ENCODE data around the gene OTOS. TPM values are rescaled to one million over a fixed set of nuclear protein-coding genes. Genes with fewer than 3 reads are reported as not detected.

The OTOS gene
- total RNA-seq, 1 donor = not detected

- no peak overlapping the region for H3K4me3 ChIP-seq (ENCODE audit: low read depth, low read length)
- no peak for DNase-seq (ENCODE audit: low read depth)
- TF ChIP-seq CTCF (IDR thresholded peaks at IDR 0.05; ENCODE audit: insufficient read depth, low read depth, low read length) = no peak
These were observed 15.8 kb downstream of the OTOS start for GRCh38 chr2:240124651-240125030.

GRCh38 chr2:240123821-240124650, 16.4 kb downstream of the OTOS start:
- no peak for TF ChIP-seq CTCF (IDR thresholded peaks at IDR 0.05; ENCODE audit: insufficient read depth, low read depth, low read length)
- no peak for DNase-seq (ENCODE audit: low read depth)

GRCh38 chr2:240121675-240122074, 18.8 kb downstream of the OTOS start:
- no peak for TF ChIP-seq CTCF (IDR thresholded peaks at IDR 0.05; ENCODE audit: insufficient read depth, low read depth, low read length)
- no peak for DNase-seq (ENCODE audit: low read depth)
- no peak overlapping the region for H3K4me3 ChIP-seq (ENCODE audit: low read depth, low read length)

More at GRCh38 chr2:240123821-240124650, 16.4 kb downstream of the OTOS start:
- no peak overlapping the region for H3K4me3 ChIP-seq (ENCODE audit: low read depth, low read length)

GRCh38 chr2:240121190-240121589, 19.3 kb downstream of the OTOS start:
- no peak for TF ChIP-seq CTCF (IDR thresholded peaks at IDR 0.05; ENCODE audit: insufficient read depth, low read depth, low read length)
- no peak overlapping the region for H3K4me3 ChIP-seq (ENCODE audit: low read depth, low read length)
- no peak for DNase-seq (ENCODE audit: low read depth)

GRCh38 chr2:240114233-240114632, 26.2 kb downstream of the OTOS start:
- no peak for DNase-seq (ENCODE audit: low read depth)
- H3K4me3 ChIP-seq (ENCODE audit: low read depth, low read length) = no peak overlapping the region
- TF ChIP-seq CTCF (IDR thresholded peaks at IDR 0.05; ENCODE audit: insufficient read depth, low read depth, low read length) = no peak

- no peak overlapping the region for H3K4me3 ChIP-seq (ENCODE audit: low read depth, low read length)
- DNase-seq (ENCODE audit: low read depth) = no peak
- no peak for TF ChIP-seq CTCF (IDR thresholded peaks at IDR 0.05; ENCODE audit: insufficient read depth, low read depth, low read length)
These were observed 27.4 kb downstream of the OTOS start for GRCh38 chr2:240112914-240113690.

Measured in fibroblast of villous mesenchyme (primary cell).